Endothelial cell of umbilical vein (primary cell): ENCODE results near the gene TLR8. TPM values are rescaled to one million over a fixed set of nuclear protein-coding genes. Genes with fewer than 3 reads are reported as not detected.

ENCODE experiments used
- BruUV-seq: library from RNA; stranded (reverse); fragments of 400-500 nt; replicated peaks from 2 replicates; lab custom pipeline; 2021; lab: Mats Ljungman, UMichigan
- CTCF ChIA-PET: fragments of 300-600, 350-600 bp; sonication (Branson Sonifier 250); formaldehyde crosslinking; loops from one replicate; lab custom pipeline; 2021; ENCODE audit warnings: antibody characterized with exemption, inconsistent platforms; lab: Charles Lee
- POLR2A ChIA-PET: fragments of 300-600, 350-600 bp; sonication (Branson Sonifier 250); formaldehyde crosslinking; loops from one replicate; lab custom pipeline; 2021; ENCODE audit warnings: antibody characterized with exemption, inconsistent platforms; lab: Charles Lee
- DNase-seq: peaks from one replicate; pipeline ENCODE4 v3.0.0-alpha.2; 2011; ENCODE audit warnings: low read depth, low spot score
- FAIRE-seq: peaks from 2 replicates; lab custom pipeline; 2011; peaks lifted over from hg19 to GRCh38; lab: Jason Lieb, UNC
- H2AFZ ChIP-seq: 2 replicates; pipeline ENCODE4 v1.6.0; 2012; ENCODE audit warnings: low read depth, low read length, control low read depth, inconsistent platforms
- H3K27ac ChIP-seq: 2 replicates; pipeline ENCODE4 v1.5.1; 2011; ENCODE audit warnings: low read depth, mild to moderate bottlenecking, control low read depth, low read length, moderate library complexity; ENCODE audit not compliant: insufficient read depth
- H3K27me3 ChIP-seq, 2 experiments: 2 replicates each; pipeline versions ENCODE4 v1.6.0 to v1.6.1; 2011; ENCODE audit warnings: low read length in 2 of 2, mixed read lengths in 1 of 2; ENCODE audit not compliant: control insufficient read depth in 2 of 2, insufficient read depth in 2 of 2
- H3K36me3 ChIP-seq, 2 experiments: 2 replicates in 1 of 2; 3 replicates in 1 of 2; pipeline ENCODE4 v1.5.1; 2011; ENCODE audit warnings: low read length in 2 of 2, mild to moderate bottlenecking in 1 of 2, moderate library complexity in 1 of 2; ENCODE audit not compliant: control insufficient read depth in 2 of 2, insufficient read depth in 2 of 2; ENCODE audit errors: extremely low read depth in 1 of 2
- H3K4me1 ChIP-seq: 3 replicates; pipeline ENCODE4 v1.5.1; 2011; ENCODE audit warnings: mild to moderate bottlenecking, low read length; ENCODE audit not compliant: control insufficient read depth, insufficient read depth; ENCODE audit errors: extremely low read depth
- H3K4me2 ChIP-seq: 2 replicates; pipeline ENCODE4 v1.6.1; 2011; ENCODE audit warnings: low read length, control low read depth, mixed read lengths; ENCODE audit not compliant: insufficient read depth
- H3K4me3 ChIP-seq, 3 experiments: fragments of 200-600 bp in 1 of 3; sonication (generic), shearing (Covaris generic) in 1 of 3; replicated peaks in 1 of 3; 2 replicates each; pipeline ENCODE4 v1.5.1; 2011 to 2016; ENCODE audit warnings: control low read depth in 3 of 3, low read length in 3 of 3, mild to moderate bottlenecking in 2 of 3, inconsistent platforms in 1 of 3, low read depth in 1 of 3, moderate library complexity in 1 of 3; ENCODE audit not compliant: insufficient read depth in 1 of 3
- H3K79me2 ChIP-seq: 2 replicates; pipeline ENCODE4 v1.6.0; 2012; ENCODE audit warnings: low read length, inconsistent platforms; ENCODE audit not compliant: control insufficient read depth, insufficient read depth
- H3K9ac ChIP-seq: replicated peaks from 2 replicates; pipeline ENCODE3; 2011; ENCODE audit warnings: low read length, control low read depth; ENCODE audit not compliant: insufficient read depth; ENCODE audit errors: extremely low read depth
- H3K9me1 ChIP-seq: replicated peaks from 3 replicates; pipeline ENCODE4 v1.6.0; 2011; ENCODE audit warnings: mild to moderate bottlenecking, low read length; ENCODE audit not compliant: control insufficient read depth, insufficient read depth; ENCODE audit errors: extremely low read depth
- H3K9me3 ChIP-seq: replicated peaks from 2 replicates; pipeline ENCODE4 v1.5.1; 2012; ENCODE audit warnings: low read length, inconsistent platforms; ENCODE audit not compliant: control insufficient read depth, insufficient read depth
- H4K20me1 ChIP-seq: replicated peaks from 2 replicates; pipeline ENCODE3; 2011; ENCODE audit warnings: mild to moderate bottlenecking, low read length; ENCODE audit not compliant: control insufficient read depth, insufficient read depth; ENCODE audit errors: extremely low read depth
- CTCF ChIP-seq, 2 donors: IDR thresholded peaks; 1 replicate in 1 of 2; 2 replicates in 1 of 2; pipeline ENCODE4 v1.5.1; 2011; ENCODE audit warnings: low read length in 2 of 2, mild to moderate bottlenecking in 2 of 2, moderate library complexity in 2 of 2, control low read depth in 1 of 2, inconsistent platforms in 1 of 2, low read depth in 1 of 2; ENCODE audit not compliant: insufficient read depth in 1 of 2; ENCODE audit errors: extremely low read depth in 1 of 2
- EZH2 ChIP-seq: IDR thresholded peaks from 2 replicates; pipeline ENCODE4 v1.6.1; 2012; ENCODE audit warnings: borderline replicate concordance, low read depth, mild to moderate bottlenecking, moderate library complexity, low read length, inconsistent platforms; ENCODE audit not compliant: severe bottlenecking
- JUN ChIP-seq: IDR thresholded peaks from 2 replicates; pipeline ENCODE4 v1.6.1; 2011; ENCODE audit warnings: borderline replicate concordance, low read depth; ENCODE audit not compliant: insufficient read length, insufficient read depth
- MAX ChIP-seq: IDR thresholded peaks from 2 replicates; pipeline ENCODE4 v1.6.1; 2011; ENCODE audit not compliant: insufficient read depth, insufficient read length
- MYC ChIP-seq: IDR thresholded peaks from one replicate; pipeline ENCODE4 v1.6.1; 2011; ENCODE audit warnings: mild to moderate bottlenecking, low read depth, low read length
- POLR2AphosphoS5 ChIP-seq: IDR thresholded peaks from 2 replicates; pipeline ENCODE4 v1.6.1; 2012; ENCODE audit warnings: low read depth, mild to moderate bottlenecking, control low read depth, low read length, moderate library complexity; ENCODE audit not compliant: insufficient read depth
- dilution Hi-C: fragments of 300-500 bp; cut with MboI; formaldehyde crosslinking; loops from one replicate; pipeline ENCODE4 v1.15.0; 2019; ENCODE audit warnings: low sequenced_read_pairs; ENCODE audit not compliant: extremely low pct_ligation_motif_present
- intact Hi-C: fragments of 100-400 bp; cut with micrococcal nuclease; formaldehyde crosslinking; loops from one replicate; pipeline ENCODE4 v1.10.0; 2022
- polyA plus RNA-seq, 4 experiments: library from polyadenylated mRNA; depleted of rRNA in 3 of 4; stranded (reverse) in 3 of 4; unstranded in 1 of 4; fragments of >200 nt; gene quantifications; 2 replicates each; pipeline versions ENCODE4 v1.2.1 to v1.2.3, GENCODE V29; 2011 to 2012; ENCODE audit warnings: missing spikeins in 1 of 4
- total RNA-seq: library from RNA; stranded (reverse); gene quantifications from 2 replicates; pipeline ENCODE4 v1.2.3, GENCODE V29; 2021

The TLR8 gene
- total and polyA plus RNA-seq, 2 donors (not counting 3 experiments of a cell fraction or from before 2014, with no cell fraction given): not detected

GRCh38 chrX:12892716-12893115 is 13.7 kb upstream of the TLR8 start:
- BruUV-seq: no TSS peak
- H2AFZ ChIP-seq: no peak overlapping the region
- FAIRE-seq: no peak
- no peaks in the 10 kb centered on the region for H3K79me2 ChIP-seq
- H3K27me3 ChIP-seq: peaks cover 0 to 2% of the 10 kb centered on the region in 2 experiments
- H3K4me1 ChIP-seq: peaks cover 2% of the 10 kb centered on the region
- dilution Hi-C loops (no loop called here), intact Hi-C loops (no loop called here)
- no peak for DNase-seq
- H4K20me1 ChIP-seq: no peaks in the 10 kb centered on the region
- ChIA-PET CTCF (interaction anchor here (1.6 kb wide), 1 partner anchor 79 kb away, joined by 17 read pairs; no protein-coding TSS in a partner anchor), POLR2A (no interaction called here)
- no peak overlapping the region for H3K4me2 ChIP-seq
- no peaks in the 10 kb centered on the region for H3K36me3 ChIP-seq
- TF ChIP-seq CTCF (IDR thresholded peaks at IDR 0.05; ENCODE audit: extremely low read depth in 1 of 2, insufficient read depth in 1 of 2, low read depth in 1 of 2, low read length in 2 of 2): no peak
- no peak for TF ChIP-seq POLR2AphosphoS5
- TF ChIP-seq MAX: no peak
- no peak for TF ChIP-seq MYC
- TF ChIP-seq EZH2: no peak
- TF ChIP-seq JUN: no peak
- H3K9me1 ChIP-seq: no peaks in the 10 kb centered on the region
- no peak overlapping the region for H3K4me3 ChIP-seq
- no peak overlapping the region for H3K9ac ChIP-seq
- no peaks in the 10 kb centered on the region for H3K9me3 ChIP-seq
- H3K27ac ChIP-seq: no peak overlapping the region
